Adrenal gland (tissue), 12 donors: ENCODE data around the gene CREB3L1. TPM values are rescaled to one million over a fixed set of nuclear protein-coding genes. Genes with fewer than 3 reads are reported as not detected.

Source experiments
- DNase-seq, 7 donors: peaks; one replicate each; pipeline ENCODE4 v3.0.0-alpha.2; 2019 to 2020
- H3K27ac ChIP-seq, 5 donors: fragments of 200-600 bp; sonication (generic) in 4 of 5; 1 replicate in 3 of 5; 2 replicates in 2 of 5; pipeline versions ENCODE4 v1.5.1 to v1.8.0; 2016 to 2020; ENCODE audit warnings: mild to moderate bottlenecking in 1 of 5
- H3K27me3 ChIP-seq: fragments of 200-600 bp; 2 replicates; pipeline ENCODE4 v1.8.0; 2021
- H3K36me3 ChIP-seq, 2 donors: fragments of 200-600 bp; replicated peaks in 1 of 2; 1 replicate in 1 of 2; 2 replicates in 1 of 2; pipeline versions ENCODE4 v1.5.1 to v1.8.0; 2018 to 2022
- H3K4me1 ChIP-seq, 2 donors: fragments of 200-600 bp; replicated peaks in 1 of 2; 1 replicate in 1 of 2; 2 replicates in 1 of 2; pipeline versions ENCODE4 v1.5.1 to v1.8.0; 2018 to 2021
- H3K4me3 ChIP-seq, 4 donors: fragments of 200-600 bp; sonication (generic) in 3 of 4; one replicate each; pipeline ENCODE4 v1.5.1; 2016 to 2018
- H3K9me3 ChIP-seq, 3 donors: fragments of 200-600 bp; sonication (generic) in 1 of 3; replicated peaks in 1 of 3; 1 replicate in 2 of 3; 2 replicates in 1 of 3; pipeline versions ENCODE4 v1.5.1 to v1.8.0; 2016 to 2021
- CTCF ChIP-seq, 6 experiments: fragments of 450-650 bp in 4 of 6; fragments of 200-600 bp in 2 of 6; sonication (generic) in 1 of 6; IDR thresholded peaks; 1 replicate in 5 of 6; 2 replicates in 1 of 6; pipeline versions ENCODE4 v1.5.1 to v1.8.0; 2016 to 2021; ENCODE audit warnings: antibody characterized with exemption in 6 of 6, mild to moderate bottlenecking in 2 of 6, moderate library complexity in 1 of 6
- POLR2A ChIP-seq, 2 donors: fragments of 450-650 bp; IDR thresholded peaks; one replicate each; pipeline ENCODE4 v1.6.1; 2017; ENCODE audit warnings: antibody characterized with exemption in 2 of 2, mild to moderate bottlenecking in 2 of 2, moderate library complexity in 1 of 2
- WGBS, 4 donors: extraction: QIAGEN DNeasy Blood & Tissue Kit in 2 of 4; methylation state at CpG; one replicate each; pipeline versions ENCODE4 v1.1.5 to v1.1.7; 2013 to 2017; 5-methylcytosine and 5-hydroxymethylcytosine counted together
- intact Hi-C, 2 donors: fragments of 100-400 bp; cut with DNase I; formaldehyde crosslinking; loops; one replicate each; pipeline versions ENCODE4 v1.14.1 to v1.15.0; 2022 to 2023
- polyA plus RNA-seq, 3 donors: library from polyadenylated mRNA; stranded (reverse); fragments of 200-250 nt in 2 of 3; fragments of 350-450 nt in 1 of 3; fragmentation: Illumina TruSeq in 1 of 3; extraction: RNeasy Lipid Tissue Mini Kit (QIAGEN cat#74804) in 1 of 3; gene quantifications; one replicate each; pipeline ENCODE4 v1.2.3, GENCODE V29; 2013 to 2014
- total RNA-seq, 9 donors: library from RNA; depleted of rRNA in 4 of 9; stranded (reverse); fragments of >200 nt in 4 of 9; fragments of 120-200 nt in 1 of 9; fragmentation: NEBNext Ultra II Directional in 1 of 9; extraction: Animal tissue kit (Norgen Biotek cat#: 25700) in 1 of 9; gene quantifications; one replicate each; pipeline versions ENCODE4 v1.1.0 to v1.2.4, GENCODE V29; 2013 to 2023
- donor health status: healthy with polysubstance abuse.
- donor health status: Bipolar disorder and iron deficiency.
- donor health status: DM: yes; HTN: yes; CAD: no.
- donor health status: DM: no; HTN: no; CAD: no.
- donor health status: DM: no; HTN: no; CAD: no.
- donor health status: DM: yes; HTN: yes; CAD: no.

CREB3L1 gene
- total and polyA plus RNA-seq, 12 donors: 5.4 to 31.7 (median 26.2) TPM

- H3K4me3 ChIP-seq: peak overlapping the region in 2 of 4 donors; percentile 15 to 59
- intact Hi-C loops: loop anchor here in 1 of 2 donors (10.0 kb wide), 1 partner anchor 114 kb away; the partner anchor contains the start of gene PHF21A
- no peaks in the 10 kb centered on the region for H3K27me3 ChIP-seq
- no peaks in the 10 kb centered on the region for H3K9me3 ChIP-seq
- peak overlapping the region; percentile 89 to 96 (median 90) for H3K27ac ChIP-seq
- DNase-seq: peak; percentile 85 to 90 (median 88)
- H3K4me1 ChIP-seq: peaks cover 17 to 37% of the 10 kb centered on the region in 2 donors
- WGBS, 4 donors: 1 to 2% (median 1%) methylated on average over 12 to 70 of the region's 70 CpGs
- TF ChIP-seq POLR2A (IDR thresholded peaks at IDR 0.05) (peak in 1 of 2 donors; percentile 63), CTCF (IDR thresholded peaks at IDR 0.05) (peak in 1 of 6 experiments; percentile 34)
- H3K36me3 ChIP-seq: no peaks in the 10 kb centered on the region
These were observed 39.1 kb upstream of the CREB3L1 start for GRCh38 chr11:46238078-46238966.

GRCh38 chr11:46238967-46239800 lies 38.3 kb upstream of the CREB3L1 start:
- peak; percentile 86 to 94 (median 90) for DNase-seq
- Histone ChIP-seq H3K9me3 (no peaks in the 10 kb centered on the region), H3K36me3 (no peaks in the 10 kb centered on the region), H3K27me3 (no peaks in the 10 kb centered on the region), H3K27ac (peak overlapping the region; percentile 89 to 96 (median 90)), H3K4me3 (peak overlapping the region in 2 of 4 donors; percentile 20 to 59), H3K4me1 (peaks cover 17 to 42% of the 10 kb centered on the region in 2 donors)
- WGBS, 4 donors: 10 to 40% (median 24%) methylated on average over 11 to 46 of the region's 46 CpGs
- TF ChIP-seq POLR2A (IDR thresholded peaks at IDR 0.05) (no peak), CTCF (IDR thresholded peaks at IDR 0.05) (peak; percentile 94 to 100 (median 99))
- intact Hi-C loops: loop anchor here in 1 of 2 donors (10.0 kb wide), 1 partner anchor 114 kb away; the partner anchor contains the start of gene PHF21A

- H3K9me3 ChIP-seq: no peaks in the 10 kb centered on the region
- H3K27me3 ChIP-seq: no peaks in the 10 kb centered on the region
- DNase-seq: no peak
- peak overlapping the region in 2 of 5 donors; percentile 95 to 96 for H3K27ac ChIP-seq
- no peak overlapping the region for H3K4me3 ChIP-seq
- peaks cover 17 to 42% of the 10 kb centered on the region in 2 donors for H3K4me1 ChIP-seq
- no peaks in the 10 kb centered on the region for H3K36me3 ChIP-seq
- intact Hi-C loops: loop anchor here in 1 of 2 donors (10.0 kb wide), 1 partner anchor 115 kb away; the partner anchor contains the start of gene PHF21A
- no peak for TF ChIP-seq CTCF (IDR thresholded peaks at IDR 0.05)
- 57 to 66% (median 63%) methylated on average over 4 of the region's 4 CpGs for WGBS, 4 donors
These were observed 37.7 kb upstream of the CREB3L1 start for GRCh38 chr11:46239801-46240061.

GRCh38 chr11:46240371-46240770 lies 37.1 kb upstream of the CREB3L1 start:
- Histone ChIP-seq H3K36me3 (no peaks in the 10 kb centered on the region), H3K27ac (no peak overlapping the region), H3K27me3 (no peaks in the 10 kb centered on the region), H3K4me3 (no peak overlapping the region), H3K9me3 (no peaks in the 10 kb centered on the region), H3K4me1 (peaks cover 17 to 42% of the 10 kb centered on the region in 2 donors)
- intact Hi-C loops: no loop called here
- TF ChIP-seq POLR2A (IDR thresholded peaks at IDR 0.05) (no peak), CTCF (IDR thresholded peaks at IDR 0.05) (no peak)
- WGBS, 4 donors: 68 to 83% (median 74%) methylated on average over 2 of the region's 2 CpGs
- no peak for DNase-seq
